ENCODE results near the gene CACNA1C.

DNA sequence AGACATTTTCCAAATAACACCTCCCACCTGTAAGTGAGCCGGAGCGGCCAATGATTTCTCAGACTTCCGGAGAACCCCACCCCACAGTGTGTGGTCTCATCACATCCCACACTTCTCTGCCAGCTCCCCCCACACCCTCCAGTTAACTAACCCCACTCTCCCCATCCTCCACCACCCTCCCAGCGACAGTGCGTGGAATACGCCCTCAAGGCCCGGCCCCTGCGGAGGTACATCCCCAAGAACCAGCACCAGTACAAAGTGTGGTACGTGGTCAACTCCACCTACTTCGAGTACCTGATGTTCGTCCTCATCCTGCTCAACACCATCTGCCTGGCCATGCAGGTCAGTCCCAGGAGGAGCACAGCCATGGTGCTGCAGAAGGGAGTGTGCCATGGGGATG lies 557.6 kb downstream of the CACNA1C start:
- TF ChIP-seq EP300 (IDR thresholded peaks at IDR 0.05) (no peak), POLR2A (IDR thresholded peaks at IDR 0.05) (no peak), POLR2AphosphoS5 (IDR thresholded peaks at IDR 0.05) (no peak)
- TF ChIP-seq, protein P1, sequence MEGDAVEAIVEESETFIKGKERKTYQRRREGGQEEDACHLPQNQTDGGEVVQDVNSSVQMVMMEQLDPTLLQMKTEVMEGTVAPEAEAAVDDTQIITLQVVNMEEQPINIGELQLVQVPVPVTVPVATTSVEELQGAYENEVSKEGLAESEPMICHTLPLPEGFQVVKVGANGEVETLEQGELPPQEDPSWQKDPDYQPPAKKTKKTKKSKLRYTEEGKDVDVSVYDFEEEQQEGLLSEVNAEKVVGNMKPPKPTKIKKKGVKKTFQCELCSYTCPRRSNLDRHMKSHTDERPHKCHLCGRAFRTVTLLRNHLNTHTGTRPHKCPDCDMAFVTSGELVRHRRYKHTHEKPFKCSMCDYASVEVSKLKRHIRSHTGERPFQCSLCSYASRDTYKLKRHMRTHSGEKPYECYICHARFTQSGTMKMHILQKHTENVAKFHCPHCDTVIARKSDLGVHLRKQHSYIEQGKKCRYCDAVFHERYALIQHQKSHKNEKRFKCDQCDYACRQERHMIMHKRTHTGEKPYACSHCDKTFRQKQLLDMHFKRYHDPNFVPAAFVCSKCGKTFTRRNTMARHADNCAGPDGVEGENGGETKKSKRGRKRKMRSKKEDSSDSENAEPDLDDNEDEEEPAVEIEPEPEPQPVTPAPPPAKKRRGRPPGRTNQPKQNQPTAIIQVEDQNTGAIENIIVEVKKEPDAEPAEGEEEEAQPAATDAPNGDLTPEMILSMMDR (IDR thresholded peaks at IDR 0.05), result no peak

All from upper lobe of left lung (tissue), 4 donors.